ENCODE results near the gene ACTMAP. TPM values are rescaled to one million over a fixed set of nuclear protein-coding genes. Genes with fewer than 3 reads are reported as not detected.

The ACTMAP gene
- total RNA-seq, 1 donor from 2014 or later, result 9.5 TPM

DNA sequence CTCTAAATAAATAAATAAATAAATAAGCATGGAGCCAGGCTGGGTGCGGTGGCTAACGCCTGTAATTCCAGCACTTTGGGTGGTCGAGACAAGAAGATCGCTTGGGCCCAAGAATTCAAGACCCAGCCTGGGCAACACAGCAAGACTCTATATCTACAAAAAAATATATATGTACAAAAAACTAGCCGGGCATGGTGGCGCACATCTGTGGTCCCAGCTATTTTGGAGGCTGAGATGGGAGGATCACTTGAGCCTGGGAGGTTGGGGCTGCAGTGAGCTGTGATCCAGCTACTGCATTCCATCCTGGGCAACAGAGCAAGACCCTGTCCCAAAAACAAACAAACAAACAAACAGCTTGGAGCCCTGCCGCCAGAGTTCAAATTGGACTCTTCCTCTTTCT, 2.7 kb downstream of the ACTMAP start:
- DNase-seq (ENCODE audit: low spot score), result no peak

DNA sequence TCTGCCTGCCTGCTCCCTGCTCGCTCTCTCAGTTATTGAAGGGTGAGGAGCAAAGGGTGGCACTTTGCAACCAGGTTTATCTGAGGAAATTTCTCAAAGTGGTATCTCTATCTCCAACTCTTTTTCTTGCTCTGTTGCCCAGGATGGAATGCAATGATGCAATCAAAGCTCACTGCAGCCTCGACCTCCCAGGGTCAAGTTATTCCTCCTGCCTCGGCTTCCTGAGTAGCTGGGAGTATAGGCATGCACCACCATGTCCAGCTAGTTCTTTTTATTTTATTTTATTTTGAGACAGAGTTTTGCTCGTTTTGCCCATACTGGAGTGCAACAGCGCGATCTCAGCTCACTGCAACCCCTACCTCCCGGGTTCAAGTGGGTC, 4.9 kb downstream of the ACTMAP start:
- H3K4me3 Mint-ChIP-seq, result no peak overlapping the region
- intact Hi-C loops (cut with micrococcal nuclease), result no loop called here
- no peaks in the 10 kb centered on the region for H3K9me3 Mint-ChIP-seq
- no peak for DNase-seq (ENCODE audit: low spot score)
- no peak overlapping the region for H3K27ac Mint-ChIP-seq
- peaks cover 10% of the 10 kb centered on the region for H3K4me1 Mint-ChIP-seq (ENCODE audit: low read depth)
- H3K36me3 Mint-ChIP-seq (ENCODE audit: low read depth), result peaks cover 2% of the 10 kb centered on the region
- H3K27me3 Mint-ChIP-seq (ENCODE audit: insufficient read depth), result no peaks in the 10 kb centered on the region

More for the DNA sequence above, 2.7 kb downstream of the ACTMAP start:
- H3K4me3 Mint-ChIP-seq, result no peak overlapping the region
- H3K27me3 Mint-ChIP-seq (ENCODE audit: insufficient read depth), result no peaks in the 10 kb centered on the region
- peaks cover 15% of the 10 kb centered on the region for H3K36me3 Mint-ChIP-seq (ENCODE audit: low read depth)
- intact Hi-C loops (cut with micrococcal nuclease), result no loop called here
- H3K9me3 Mint-ChIP-seq, result no peaks in the 10 kb centered on the region
- H3K4me1 Mint-ChIP-seq (ENCODE audit: low read depth), result peaks cover 13% of the 10 kb centered on the region
- H3K27ac Mint-ChIP-seq, result no peak overlapping the region

DNA sequence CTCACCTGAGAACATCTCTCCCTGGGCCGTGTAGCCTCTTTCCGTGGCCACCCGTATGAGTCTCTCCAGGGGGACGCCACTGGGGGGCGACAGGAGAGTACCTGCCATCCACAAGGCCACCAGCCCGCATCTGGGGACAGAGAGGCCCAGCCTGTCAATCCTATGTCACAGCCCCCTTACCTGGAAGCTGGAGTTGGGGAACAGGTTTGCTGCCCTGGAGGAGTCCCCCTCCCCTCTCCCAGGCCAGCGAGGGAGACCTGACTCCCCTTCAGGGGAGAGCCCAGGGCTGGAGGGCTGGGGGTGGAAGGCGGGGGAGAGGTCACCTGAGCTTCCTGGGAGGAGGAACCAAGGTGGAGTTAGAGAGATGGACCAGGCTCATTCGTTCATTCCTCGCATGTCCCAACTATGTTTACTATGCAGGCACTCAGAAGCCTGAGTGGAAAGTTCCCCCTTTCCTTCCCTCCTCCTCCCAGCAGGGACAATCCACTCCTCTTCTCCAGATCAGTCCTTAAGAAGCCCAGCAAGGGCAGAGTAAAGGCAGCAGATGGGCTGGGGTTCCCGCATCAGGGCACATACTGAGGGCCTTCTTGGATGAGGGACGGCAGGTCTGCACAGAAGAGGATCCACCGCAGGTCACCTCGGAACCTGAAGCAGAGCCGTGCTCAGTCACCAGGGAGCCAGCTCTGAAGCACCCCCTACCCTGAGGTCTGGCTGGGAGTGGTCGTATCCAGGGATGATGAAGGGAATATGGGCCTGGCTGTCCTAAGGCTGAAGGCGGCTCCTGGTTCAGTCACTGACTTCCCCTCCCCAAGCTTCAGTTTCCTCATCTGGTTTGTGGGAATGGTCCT, 5.5 kb downstream of the ACTMAP start:
- H3K36me3 Mint-ChIP-seq (ENCODE audit: low read depth), result peaks cover 2% of the 10 kb centered on the region
- H3K27me3 Mint-ChIP-seq (ENCODE audit: insufficient read depth), result no peaks in the 10 kb centered on the region
- H3K4me1 Mint-ChIP-seq (ENCODE audit: low read depth), result peaks cover 5% of the 10 kb centered on the region
- H3K27ac Mint-ChIP-seq, result no peak overlapping the region
- H3K9me3 Mint-ChIP-seq, result no peaks in the 10 kb centered on the region
- DNase-seq (ENCODE audit: low spot score), result no peak
- H3K4me3 Mint-ChIP-seq, result no peak overlapping the region
- intact Hi-C loops (cut with micrococcal nuclease), result no loop called here

DNA sequence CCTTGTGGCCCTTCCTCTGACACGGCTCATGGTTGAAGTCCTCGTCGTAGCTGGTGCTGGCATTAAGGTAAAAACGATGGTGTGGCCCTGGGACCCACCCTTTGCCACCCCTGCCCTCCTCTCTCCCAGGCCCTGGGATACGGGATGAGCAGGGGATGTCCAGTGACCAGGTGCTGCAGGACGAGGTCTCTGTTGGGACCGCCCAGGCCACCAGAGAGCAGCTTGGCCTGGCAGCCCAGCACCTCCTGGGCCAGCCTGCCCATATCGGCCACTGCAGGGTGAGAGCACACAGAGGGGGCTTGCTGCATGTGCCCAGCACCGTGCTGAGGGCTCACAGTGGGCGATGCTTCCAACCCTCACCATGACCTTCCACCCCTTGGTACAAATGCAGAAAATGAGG, 6.4 kb downstream of the ACTMAP start:
- Mint-ChIP-seq H3K27me3 (ENCODE audit: insufficient read depth) (no peaks in the 10 kb centered on the region), H3K36me3 (ENCODE audit: low read depth) (peaks cover 5% of the 10 kb centered on the region), H3K9me3 (no peaks in the 10 kb centered on the region), H3K27ac (no peak overlapping the region), H3K4me3 (no peak overlapping the region), H3K4me1 (ENCODE audit: low read depth) (peaks cover 6% of the 10 kb centered on the region)
- intact Hi-C loops (cut with micrococcal nuclease), result no loop called here
- DNase-seq (ENCODE audit: low spot score), result no peak

DNA sequence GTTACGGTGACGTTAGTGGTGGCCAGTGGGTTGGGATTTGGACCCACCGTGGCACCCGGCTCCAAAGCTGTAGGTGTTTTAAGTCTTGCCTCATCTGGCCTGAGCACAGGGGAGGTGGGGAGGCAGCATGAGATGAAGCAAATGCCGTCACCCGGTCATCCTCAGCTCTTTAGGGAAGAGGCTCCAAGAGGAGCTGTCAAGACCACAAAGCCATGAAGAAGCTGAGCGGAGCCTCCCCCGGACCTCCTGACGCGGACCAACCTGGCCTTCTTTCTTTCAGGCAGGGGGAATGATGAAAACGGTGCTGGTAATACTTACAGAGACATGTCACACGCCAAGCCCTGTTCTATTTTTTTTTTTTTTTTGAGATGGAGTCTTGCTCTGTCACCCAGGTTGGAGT, 7.4 kb downstream of the ACTMAP start:
- H3K27ac Mint-ChIP-seq, result no peak overlapping the region
- DNase-seq (ENCODE audit: low spot score), result no peak
- no peaks in the 10 kb centered on the region for H3K9me3 Mint-ChIP-seq
- H3K27me3 Mint-ChIP-seq (ENCODE audit: insufficient read depth), result no peaks in the 10 kb centered on the region
- peaks cover 10% of the 10 kb centered on the region for H3K36me3 Mint-ChIP-seq (ENCODE audit: low read depth)
- H3K4me1 Mint-ChIP-seq (ENCODE audit: low read depth), result peaks cover 10% of the 10 kb centered on the region
- H3K4me3 Mint-ChIP-seq, result no peak overlapping the region
- intact Hi-C loops (cut with micrococcal nuclease), result no loop called here

DNA sequence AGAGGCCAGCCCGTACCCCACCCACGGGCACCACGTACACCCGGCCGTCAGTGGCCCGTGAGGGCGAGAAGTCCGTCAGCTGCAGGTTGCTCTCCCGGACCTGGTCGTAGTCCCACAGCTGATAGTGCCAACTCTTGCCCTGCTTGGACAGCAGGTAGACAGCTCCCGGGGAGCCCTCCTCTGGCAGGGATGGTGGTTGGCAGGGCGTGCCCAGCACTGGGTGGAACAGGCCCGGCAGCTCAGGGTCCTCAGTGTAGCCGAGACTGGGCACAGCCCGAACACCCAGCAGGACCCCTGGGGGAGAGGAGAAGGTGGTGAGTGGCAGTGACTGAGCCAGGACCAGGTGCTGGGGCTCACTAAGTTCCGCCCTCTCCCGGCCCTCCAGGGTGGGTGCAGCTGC, 7.8 kb downstream of the ACTMAP start:
- H3K36me3 Mint-ChIP-seq (ENCODE audit: low read depth), result peaks cover 12% of the 10 kb centered on the region
- H3K9me3 Mint-ChIP-seq, result no peaks in the 10 kb centered on the region
- H3K27me3 Mint-ChIP-seq (ENCODE audit: insufficient read depth), result no peaks in the 10 kb centered on the region
- intact Hi-C loops (cut with micrococcal nuclease), result no loop called here
- DNase-seq (ENCODE audit: low spot score), result no peak
- no peak overlapping the region for H3K27ac Mint-ChIP-seq
- H3K4me1 Mint-ChIP-seq (ENCODE audit: low read depth), result peaks cover 10% of the 10 kb centered on the region
- no peak overlapping the region for H3K4me3 Mint-ChIP-seq

DNA sequence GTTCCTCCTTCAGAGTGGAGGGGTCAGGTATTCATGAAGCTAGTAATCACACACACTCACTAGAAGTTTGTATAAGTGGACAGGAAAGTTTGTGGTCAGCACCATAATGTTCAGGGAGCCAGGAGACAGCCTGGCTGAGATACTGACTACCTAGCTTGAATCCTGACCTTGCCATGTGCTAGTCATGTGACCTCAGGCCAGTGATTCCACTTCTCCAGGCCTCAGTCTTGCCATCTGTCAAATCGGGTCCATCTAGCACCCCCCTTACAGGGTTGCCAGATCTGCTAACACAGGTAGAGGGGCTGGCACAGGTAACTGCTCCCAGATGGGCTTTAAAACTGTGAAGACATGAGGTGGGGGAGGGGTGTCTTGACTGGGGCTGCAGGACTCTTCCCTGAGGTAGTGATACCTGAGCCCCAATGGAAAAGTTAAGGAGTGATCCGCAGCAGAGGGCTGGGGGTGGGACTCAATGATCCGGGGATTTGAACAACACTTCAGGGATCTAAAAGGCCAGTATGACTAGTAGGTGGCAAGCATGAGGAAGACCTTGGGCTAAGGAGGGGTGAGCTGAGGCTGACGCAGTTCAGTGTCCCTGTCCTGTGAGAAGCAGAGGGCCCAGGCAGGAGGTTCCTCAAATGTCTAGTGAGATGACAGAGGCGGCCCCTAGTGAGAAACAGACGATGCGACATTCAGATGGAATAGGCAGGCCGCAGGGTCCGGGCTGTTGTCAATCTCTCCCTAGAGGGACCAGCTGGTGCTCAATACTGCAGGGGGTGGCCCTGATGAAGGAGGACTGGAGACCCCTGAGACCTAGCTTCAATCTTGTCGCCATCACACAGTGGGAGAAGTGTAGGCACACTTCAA, 8.5 kb downstream of the ACTMAP start:
- H3K9me3 Mint-ChIP-seq, result no peaks in the 10 kb centered on the region
- peak overlapping the region; percentile 5 for H3K27ac Mint-ChIP-seq
- H3K27me3 Mint-ChIP-seq (ENCODE audit: insufficient read depth), result no peaks in the 10 kb centered on the region
- intact Hi-C loops (cut with micrococcal nuclease), result no loop called here
- no peak for DNase-seq (ENCODE audit: low spot score)
- peaks cover 14% of the 10 kb centered on the region for H3K36me3 Mint-ChIP-seq (ENCODE audit: low read depth)
- H3K4me1 Mint-ChIP-seq (ENCODE audit: low read depth), result peaks cover 10% of the 10 kb centered on the region
- no peak overlapping the region for H3K4me3 Mint-ChIP-seq

DNA sequence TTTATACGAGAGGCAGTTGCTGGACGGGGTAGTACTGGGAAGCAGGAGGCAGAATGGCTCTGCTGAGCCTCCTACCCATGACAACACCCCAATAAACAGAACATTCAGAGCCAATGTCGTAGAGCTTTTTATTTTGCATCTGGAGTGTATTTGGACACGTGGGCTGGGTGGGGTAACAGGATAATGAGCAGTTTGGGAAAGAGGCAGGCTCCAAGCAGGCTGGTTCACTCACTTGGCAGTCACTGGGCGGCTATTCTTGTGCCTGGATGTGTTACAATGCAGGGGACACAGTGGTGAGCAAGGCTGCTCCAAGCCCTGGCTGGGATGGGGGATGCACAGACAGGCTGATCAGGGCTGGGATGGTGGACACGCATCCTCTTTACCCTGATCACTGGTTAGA, 9.5 kb downstream of the ACTMAP start:
- H3K27me3 Mint-ChIP-seq (ENCODE audit: insufficient read depth), result no peaks in the 10 kb centered on the region
- intact Hi-C loops (cut with micrococcal nuclease), result no loop called here
- H3K9me3 Mint-ChIP-seq, result no peaks in the 10 kb centered on the region
- H3K27ac Mint-ChIP-seq, result no peak overlapping the region
- DNase-seq (ENCODE audit: low spot score), result no peak
- H3K4me1 Mint-ChIP-seq (ENCODE audit: low read depth), result peaks cover 10% of the 10 kb centered on the region
- H3K36me3 Mint-ChIP-seq (ENCODE audit: low read depth), result peaks cover 14% of the 10 kb centered on the region
- H3K4me3 Mint-ChIP-seq, result no peak overlapping the region

DNA sequence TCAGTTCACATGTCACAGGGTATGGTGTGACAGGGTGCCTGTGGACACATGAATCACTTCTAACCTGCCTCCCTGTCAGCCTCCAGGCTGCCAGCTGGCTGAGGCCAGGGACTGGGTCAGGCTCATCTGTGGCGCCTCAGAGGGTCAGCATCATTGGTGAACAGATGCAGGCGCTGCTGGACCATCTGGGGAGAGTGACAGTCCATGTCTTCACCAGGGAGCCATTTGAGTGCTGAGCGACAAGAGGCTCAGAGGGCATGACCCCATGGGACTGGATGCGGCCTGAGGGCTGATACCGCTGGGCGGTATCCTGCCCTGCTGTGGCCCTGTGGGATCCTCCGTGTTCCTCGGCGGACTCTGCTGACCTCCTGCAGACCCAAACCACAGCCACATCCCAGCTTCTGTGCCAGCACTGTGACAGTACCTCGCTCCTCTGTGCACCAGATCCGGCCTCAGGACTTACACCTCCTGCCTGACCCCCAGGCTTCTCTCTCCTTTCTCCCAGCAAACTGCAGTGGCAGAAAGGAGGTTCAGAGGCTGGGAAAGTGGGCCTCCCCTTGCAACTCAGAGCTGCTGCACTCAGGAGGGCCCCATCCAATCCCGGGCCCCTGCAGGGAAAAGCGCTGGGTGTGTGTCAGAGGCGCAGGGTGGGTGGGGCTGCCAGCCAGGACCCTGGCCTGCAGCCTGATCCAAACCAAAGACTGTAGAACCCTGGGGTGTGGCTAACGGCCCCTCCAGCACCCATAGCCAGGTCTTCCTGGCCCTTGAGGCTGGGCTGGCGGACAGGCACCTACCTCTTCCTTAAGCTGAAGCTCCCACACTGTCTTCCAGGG, 10.2 kb downstream of the ACTMAP start:
- intact Hi-C loops (cut with micrococcal nuclease), result no loop called here
- H3K27ac Mint-ChIP-seq, result no peak overlapping the region
- peaks cover 10% of the 10 kb centered on the region for H3K4me1 Mint-ChIP-seq (ENCODE audit: low read depth)
- no peaks in the 10 kb centered on the region for H3K9me3 Mint-ChIP-seq
- DNase-seq (ENCODE audit: low spot score), result no peak
- H3K27me3 Mint-ChIP-seq (ENCODE audit: insufficient read depth), result no peaks in the 10 kb centered on the region
- peaks cover 19% of the 10 kb centered on the region for H3K36me3 Mint-ChIP-seq (ENCODE audit: low read depth)
- H3K4me3 Mint-ChIP-seq, result no peak overlapping the region

DNA sequence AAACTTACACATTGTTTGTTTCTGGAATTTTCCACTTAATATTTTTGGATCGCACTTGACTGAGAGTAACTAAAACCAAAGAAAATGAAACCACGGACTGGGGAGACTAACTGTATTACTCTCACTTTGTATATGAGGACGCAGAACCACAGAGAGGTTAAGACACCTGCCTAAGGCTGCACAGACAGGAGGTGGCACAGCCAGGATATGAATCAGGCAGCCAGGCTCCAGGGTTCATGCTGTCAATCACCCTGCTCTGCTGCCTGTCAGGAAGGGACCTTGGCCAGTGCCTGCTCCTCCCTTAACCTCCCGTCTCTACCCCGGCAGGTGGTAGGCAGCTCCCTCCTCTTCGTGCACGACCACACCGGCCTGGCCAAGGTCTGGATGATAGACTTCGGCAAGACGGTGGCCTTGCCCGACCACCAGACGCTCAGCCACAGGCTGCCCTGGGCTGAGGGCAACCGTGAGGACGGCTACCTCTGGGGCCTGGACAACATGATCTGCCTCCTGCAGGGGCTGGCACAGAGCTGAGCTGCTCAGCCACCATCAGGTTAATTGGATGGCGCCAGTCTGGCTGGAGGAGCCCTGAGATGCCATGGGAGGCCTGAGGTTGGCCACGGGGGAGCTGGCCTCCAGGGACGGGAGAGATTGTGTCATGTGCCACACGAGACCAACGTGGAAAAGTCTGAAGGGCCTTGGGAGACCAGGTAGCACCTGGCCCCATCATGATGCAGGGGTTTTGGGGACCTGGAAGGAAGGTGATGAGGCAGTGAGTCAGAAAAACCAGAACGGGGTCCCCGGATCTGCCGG, 11.0 kb downstream of the ACTMAP start:
- Mint-ChIP-seq H3K27me3 (ENCODE audit: insufficient read depth) (no peaks in the 10 kb centered on the region), H3K4me3 (no peak overlapping the region), H3K36me3 (ENCODE audit: low read depth) (peaks cover 23% of the 10 kb centered on the region), H3K9me3 (no peaks in the 10 kb centered on the region), H3K27ac (no peak overlapping the region), H3K4me1 (ENCODE audit: low read depth) (peaks cover 10% of the 10 kb centered on the region)
- DNase-seq (ENCODE audit: low spot score), result no peak
- intact Hi-C loops (cut with micrococcal nuclease), result no loop called here

DNA sequence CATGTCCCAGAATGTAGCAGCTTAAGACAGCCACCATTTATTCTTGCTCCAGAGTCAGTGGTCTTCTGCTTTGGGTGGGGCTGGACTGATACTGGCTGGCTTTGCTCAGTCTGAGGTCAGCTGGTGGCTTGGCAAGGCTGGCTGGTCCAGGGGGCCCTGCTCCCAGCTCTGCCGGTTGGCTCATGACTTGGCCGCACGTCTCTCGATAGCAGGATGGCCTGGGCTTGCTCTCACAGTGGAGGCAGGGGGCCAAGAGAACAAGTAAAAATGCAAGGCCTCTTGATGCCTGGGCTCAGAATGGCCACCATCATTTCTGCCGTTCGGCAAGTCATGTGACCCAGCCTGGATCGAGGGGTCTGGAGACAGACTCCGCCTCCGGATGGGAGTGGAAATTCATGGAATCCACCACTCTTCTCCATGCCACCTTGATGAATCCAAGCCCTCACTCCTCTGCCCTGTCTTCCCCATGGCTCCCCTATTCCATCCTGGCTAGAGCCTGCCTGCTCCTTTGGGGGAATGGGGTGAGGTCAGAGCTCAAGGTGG, 13.1 kb downstream of the ACTMAP start:
- H3K9me3 Mint-ChIP-seq, result no peaks in the 10 kb centered on the region
- no peaks in the 10 kb centered on the region for H3K27me3 Mint-ChIP-seq (ENCODE audit: insufficient read depth)
- no peak overlapping the region for H3K4me3 Mint-ChIP-seq
- H3K27ac Mint-ChIP-seq, result no peak overlapping the region
- peaks cover 10% of the 10 kb centered on the region for H3K4me1 Mint-ChIP-seq (ENCODE audit: low read depth)
- intact Hi-C loops (cut with micrococcal nuclease), result no loop called here
- no peak for DNase-seq (ENCODE audit: low spot score)
- peaks cover 32% of the 10 kb centered on the region for H3K36me3 Mint-ChIP-seq (ENCODE audit: low read depth)

DNA sequence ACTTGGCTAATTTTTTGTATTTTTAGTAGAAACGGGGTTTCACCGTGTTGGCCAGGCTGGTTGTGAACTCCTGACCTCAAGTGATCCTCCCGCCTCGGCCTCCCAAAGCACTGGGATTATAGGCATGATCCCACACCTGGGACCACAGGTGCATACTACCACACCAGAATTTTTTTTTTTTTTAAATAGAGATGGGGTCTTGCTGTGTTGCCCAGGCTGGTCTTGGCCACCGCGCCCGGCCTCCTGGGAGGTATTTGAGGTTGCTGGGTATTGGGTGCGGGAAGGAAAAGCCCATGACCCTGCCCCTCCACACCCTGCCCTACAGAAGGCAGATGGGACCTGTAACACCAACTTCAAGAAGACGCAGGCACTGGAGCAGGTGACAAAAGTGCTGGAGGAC, 13.6 kb downstream of the ACTMAP start:
- Mint-ChIP-seq H3K27ac (no peak overlapping the region), H3K9me3 (no peaks in the 10 kb centered on the region), H3K4me3 (no peak overlapping the region), H3K36me3 (ENCODE audit: low read depth) (peaks cover 30% of the 10 kb centered on the region), H3K27me3 (ENCODE audit: insufficient read depth) (no peaks in the 10 kb centered on the region), H3K4me1 (ENCODE audit: low read depth) (peaks cover 10% of the 10 kb centered on the region)
- intact Hi-C loops (cut with micrococcal nuclease), result no loop called here
- no peak for DNase-seq (ENCODE audit: low spot score)
